Stomach (tissue), 4 donors: ENCODE results near the gene IBA57.

Experiments used
- CTCF ChIP-seq, 7 experiments: fragments of 450-650 bp in 4 of 7; fragments of 200-600 bp in 3 of 7; sonication (generic) in 3 of 7; IDR thresholded peaks; one replicate each; pipeline ENCODE4 v1.5.1; 2016 to 2019; ENCODE audit warnings: antibody characterized with exemption in 7 of 7, control low read depth in 2 of 7, mild to moderate bottlenecking in 1 of 7
- EP300 ChIP-seq: sonication (generic); formaldehyde crosslinking; IDR thresholded peaks from one replicate; pipeline ENCODE4 v1.6.1; 2017; ENCODE audit warnings: antibody characterized with exemption
- POLR2A ChIP-seq, 4 donors: fragments of 450-650 bp; IDR thresholded peaks; one replicate each; pipeline ENCODE4 v1.6.1; 2016; ENCODE audit warnings: antibody characterized with exemption in 4 of 4, control low read depth in 2 of 4, mild to moderate bottlenecking in 1 of 4, moderate library complexity in 1 of 4

- TF ChIP-seq CTCF (IDR thresholded peaks at IDR 0.05) (no peak), POLR2A (IDR thresholded peaks at IDR 0.05) (no peak), EP300 (no peak)
These were observed 44.1 kb downstream of the IBA57 start for GRCh38 chr1:228209657-228210056.
